Activated CD8-positive, alpha-beta T cell treated with anti-CD3 and anti-CD28 coated beads for 36 hours (primary cell): ENCODE data around the gene KLHL40. TPM values are rescaled to one million over a fixed set of nuclear protein-coding genes. Genes with fewer than 3 reads are reported as not detected.

Experiments used
- ATAC-seq: fragments of 200-7000 bp; cut with Tn5 transposase; one replicate; pipeline ENCODE4 v1.10.0; 2021; ENCODE audit warnings: mild to moderate bottlenecking, moderate library complexity
- CTCF ChIA-PET: fragments of 350-600 bp; sonication (Branson Sonifier 250); formaldehyde crosslinking; loops from one replicate; lab custom pipeline; 2021; ENCODE audit warnings: antibody characterized with exemption; lab: Charles Lee
- POLR2A ChIA-PET: fragments of 350-600 bp; sonication (Branson Sonifier 250); formaldehyde crosslinking; loops from one replicate; lab custom pipeline; 2021; ENCODE audit warnings: antibody characterized with exemption; lab: Charles Lee
- DNase-seq: peaks from one replicate; pipeline ENCODE4 v3.0.0-alpha.2; 2020
- H3K27ac Mint-ChIP-seq: one replicate; pipeline ENCODE4 v1.8.0; 2021; ENCODE audit warnings: mild to moderate bottlenecking, mixed read lengths
- H3K27me3 Mint-ChIP-seq: one replicate; pipeline ENCODE4 v1.8.0; 2021; ENCODE audit warnings: mixed read lengths
- H3K36me3 Mint-ChIP-seq: one replicate; pipeline ENCODE4 v1.8.0; 2021; ENCODE audit warnings: low read depth, mixed read lengths
- H3K4me1 Mint-ChIP-seq: one replicate; pipeline ENCODE4 v1.8.0; 2021; ENCODE audit warnings: low read depth, mixed read lengths
- H3K4me3 Mint-ChIP-seq: one replicate; pipeline ENCODE4 v1.8.0; 2021; ENCODE audit warnings: mild to moderate bottlenecking, moderate library complexity, mixed read lengths
- H3K9me3 Mint-ChIP-seq: one replicate; pipeline ENCODE4 v1.8.0; 2021; ENCODE audit warnings: mixed read lengths
- intact Hi-C: fragments of 100-400 bp; cut with micrococcal nuclease; formaldehyde crosslinking; loops from one replicate; pipeline ENCODE4 v1.10.0; 2022
- total RNA-seq, 2 experiments: library from RNA; stranded (reverse); gene quantifications; one replicate each; pipeline ENCODE4 v1.2.3, GENCODE V29; 2021
- TF ChIP-seq, protein P1 (sequence below): fragments of 200-600 bp; IDR thresholded peaks from one replicate; pipeline ENCODE4 v1.8.0; 2022; ENCODE audit warnings: antibody characterized with exemption, mild to moderate bottlenecking

KLHL40 gene
- total RNA-seq, 2 experiments from 2014 or later, result not detected

DNA sequence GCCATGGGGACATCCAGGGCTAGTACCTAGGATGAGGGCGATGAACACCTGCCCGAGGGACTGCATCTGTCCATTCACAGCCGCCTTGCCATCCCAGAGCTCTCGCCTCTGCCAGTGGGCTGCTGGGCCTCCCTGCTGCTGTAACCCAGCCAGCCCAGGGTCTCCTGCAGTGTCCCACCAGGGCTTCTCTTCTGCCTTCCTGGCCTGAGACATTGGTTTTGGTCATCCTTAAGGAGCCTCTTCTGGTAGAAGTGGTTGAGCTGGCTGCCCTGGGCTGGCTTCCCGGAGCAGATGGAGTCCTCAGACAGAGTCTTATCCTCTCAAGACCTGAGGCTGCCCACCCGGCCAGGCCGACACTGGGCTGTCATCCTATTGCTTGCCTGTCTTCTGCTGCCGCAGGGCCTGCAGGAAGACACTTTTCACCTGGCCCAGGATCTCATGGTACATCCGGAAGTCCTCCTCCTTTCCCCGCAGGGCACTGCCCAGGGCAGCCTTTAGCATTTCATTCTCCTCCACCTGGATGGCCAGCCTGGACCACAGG lies 23.3 kb downstream of the KLHL40 start:
- DNase-seq (no peak), ATAC-seq (no peak)
- intact Hi-C loops, result no loop called here
- no peak overlapping the region for H3K4me3 Mint-ChIP-seq
- CTCF ChIA-PET, result no interaction called here
- no peaks in the 10 kb centered on the region for H3K9me3 Mint-ChIP-seq
- H3K27me3 Mint-ChIP-seq, result no peaks in the 10 kb centered on the region
- POLR2A ChIA-PET, result no interaction called here
- TF ChIP-seq, protein P1, sequence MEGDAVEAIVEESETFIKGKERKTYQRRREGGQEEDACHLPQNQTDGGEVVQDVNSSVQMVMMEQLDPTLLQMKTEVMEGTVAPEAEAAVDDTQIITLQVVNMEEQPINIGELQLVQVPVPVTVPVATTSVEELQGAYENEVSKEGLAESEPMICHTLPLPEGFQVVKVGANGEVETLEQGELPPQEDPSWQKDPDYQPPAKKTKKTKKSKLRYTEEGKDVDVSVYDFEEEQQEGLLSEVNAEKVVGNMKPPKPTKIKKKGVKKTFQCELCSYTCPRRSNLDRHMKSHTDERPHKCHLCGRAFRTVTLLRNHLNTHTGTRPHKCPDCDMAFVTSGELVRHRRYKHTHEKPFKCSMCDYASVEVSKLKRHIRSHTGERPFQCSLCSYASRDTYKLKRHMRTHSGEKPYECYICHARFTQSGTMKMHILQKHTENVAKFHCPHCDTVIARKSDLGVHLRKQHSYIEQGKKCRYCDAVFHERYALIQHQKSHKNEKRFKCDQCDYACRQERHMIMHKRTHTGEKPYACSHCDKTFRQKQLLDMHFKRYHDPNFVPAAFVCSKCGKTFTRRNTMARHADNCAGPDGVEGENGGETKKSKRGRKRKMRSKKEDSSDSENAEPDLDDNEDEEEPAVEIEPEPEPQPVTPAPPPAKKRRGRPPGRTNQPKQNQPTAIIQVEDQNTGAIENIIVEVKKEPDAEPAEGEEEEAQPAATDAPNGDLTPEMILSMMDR, result no peak
- no peaks in the 10 kb centered on the region for H3K4me1 Mint-ChIP-seq
- no peaks in the 10 kb centered on the region for H3K36me3 Mint-ChIP-seq
- no peak overlapping the region for H3K27ac Mint-ChIP-seq

DNA sequence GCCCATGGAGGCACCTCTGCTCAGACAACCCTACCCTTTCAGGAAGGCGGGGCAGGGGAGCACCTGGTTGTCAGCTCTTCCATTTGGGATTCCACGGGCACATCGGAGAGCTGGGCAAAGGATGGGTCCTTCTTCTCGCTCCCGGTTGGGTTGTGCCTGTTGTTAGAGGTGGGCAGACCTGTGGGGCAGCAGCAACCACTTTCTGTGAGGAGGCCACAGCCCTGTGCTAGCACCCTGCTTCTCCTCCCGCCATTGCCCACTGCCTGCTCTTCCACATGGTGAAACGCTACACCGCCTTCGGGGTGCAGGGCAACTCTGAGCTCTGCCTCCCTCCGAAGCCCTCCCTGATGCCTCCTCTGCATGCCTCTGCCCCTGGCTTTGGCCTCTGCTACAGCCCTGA lies 24.3 kb downstream of the KLHL40 start:
- Mint-ChIP-seq H3K4me3 (no peak overlapping the region), H3K4me1 (no peaks in the 10 kb centered on the region), H3K9me3 (no peaks in the 10 kb centered on the region), H3K27ac (no peak overlapping the region), H3K27me3 (peaks cover 1% of the 10 kb centered on the region), H3K36me3 (no peaks in the 10 kb centered on the region)
- ChIA-PET CTCF (no interaction called here), POLR2A (no interaction called here)
- TF ChIP-seq, protein P1, result no peak
- DNase-seq (no peak), ATAC-seq (no peak)
- intact Hi-C loops, result no loop called here

DNA sequence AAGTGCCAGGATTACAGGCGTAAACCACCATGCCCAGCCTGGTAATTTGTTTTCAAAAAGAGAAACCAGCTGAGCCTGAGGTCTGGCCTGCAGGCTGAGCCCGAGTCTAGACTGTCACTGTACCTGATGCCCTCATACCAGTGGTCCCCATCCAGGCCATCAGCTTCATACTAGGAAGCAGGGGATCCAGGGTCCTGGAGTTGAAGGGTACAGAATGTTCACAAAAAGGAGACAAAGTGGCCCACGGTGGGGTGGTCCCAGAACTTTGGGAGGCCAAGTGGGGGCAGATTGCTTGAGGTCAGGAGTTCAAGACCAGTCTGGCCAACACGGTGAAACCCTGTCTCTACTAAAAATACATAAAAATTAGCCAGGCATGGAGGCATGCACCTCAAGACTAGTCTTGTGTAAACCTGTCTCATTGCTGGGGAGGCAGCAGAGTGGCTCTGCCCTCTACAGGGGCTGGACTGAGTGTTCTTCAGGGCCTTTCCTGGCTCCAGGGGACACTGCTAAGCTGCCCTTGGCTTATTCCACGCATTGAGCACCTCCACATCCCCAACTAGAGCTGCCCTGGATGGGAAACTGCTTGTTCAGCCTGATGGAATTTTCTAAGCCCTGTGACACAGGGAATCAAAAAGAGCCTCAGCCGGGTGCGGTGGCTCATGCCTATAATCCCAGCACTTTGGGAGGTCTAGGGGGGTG lies 25.1 kb downstream of the KLHL40 start:
- Mint-ChIP-seq H3K4me1 (no peaks in the 10 kb centered on the region), H3K9me3 (no peaks in the 10 kb centered on the region), H3K27ac (no peak overlapping the region), H3K36me3 (no peaks in the 10 kb centered on the region), H3K27me3 (peaks cover 1% of the 10 kb centered on the region), H3K4me3 (no peak overlapping the region)
- CTCF ChIA-PET, result interaction anchor here (0.8 kb wide), 1 partner anchor 128 kb away, joined by 3 read pairs; no protein-coding TSS in a partner anchor
- TF ChIP-seq, protein P1, result no peak
- intact Hi-C loops, result no loop called here
- DNase-seq (no peak), ATAC-seq (no peak)
- POLR2A ChIA-PET, result no interaction called here

DNA sequence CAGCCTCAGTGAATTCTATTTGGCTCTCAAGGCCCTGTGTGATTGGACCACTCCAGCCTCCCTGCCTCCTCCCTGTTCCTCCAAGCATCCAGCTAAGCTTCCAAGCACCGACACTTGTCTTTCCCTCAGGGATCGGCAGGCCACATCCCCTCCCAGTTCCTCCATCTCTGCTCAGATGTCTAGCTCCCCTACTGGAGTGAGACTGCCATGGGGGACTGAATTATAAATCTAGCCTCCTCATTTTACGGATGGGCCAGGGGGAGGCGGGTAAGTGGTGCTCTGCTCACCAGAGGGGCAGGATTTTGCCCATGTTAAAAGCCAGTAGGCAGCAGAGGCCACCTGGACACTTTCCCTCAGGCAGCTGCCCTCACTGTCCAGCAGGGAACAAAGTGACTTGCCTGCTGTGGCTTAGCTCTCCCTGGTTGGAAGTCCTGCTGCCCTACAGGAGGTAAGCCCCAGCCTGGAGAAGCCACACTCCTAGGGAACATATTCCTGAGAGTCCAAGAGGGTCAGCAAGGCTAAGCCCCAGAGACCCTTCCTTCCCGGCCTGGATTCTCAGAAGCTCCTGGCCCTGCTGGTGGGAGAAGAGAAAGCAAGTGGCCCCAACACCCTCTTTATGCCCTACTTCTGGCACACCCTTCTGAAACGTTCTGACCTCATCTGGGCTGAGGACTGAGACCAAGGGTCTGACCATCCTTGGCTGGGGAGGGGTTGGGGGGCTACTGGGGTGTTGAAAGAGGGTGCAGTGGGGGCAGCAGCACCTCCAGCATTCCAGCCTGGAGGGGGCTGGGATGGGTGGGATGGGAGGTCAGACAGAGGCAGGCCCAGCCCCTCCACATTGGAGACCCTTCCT lies 26.4 kb downstream of the KLHL40 start:
- H3K27ac Mint-ChIP-seq, result no peak overlapping the region
- H3K4me1 Mint-ChIP-seq, result no peaks in the 10 kb centered on the region
- intact Hi-C loops, result no loop called here
- ChIA-PET CTCF (interaction anchor here (0.8 to 1.7 kb wide), 4 partner anchors 10 to 129 kb away, joined by 3 to 4 read pairs (median 3); no protein-coding TSS in a partner anchor), POLR2A (no interaction called here)
- ATAC-seq, result no peak
- TF ChIP-seq, protein P1, result no peak
- H3K27me3 Mint-ChIP-seq, result peaks cover 1% of the 10 kb centered on the region
- H3K36me3 Mint-ChIP-seq, result no peaks in the 10 kb centered on the region
- no peak for DNase-seq
- no peak overlapping the region for H3K4me3 Mint-ChIP-seq
- H3K9me3 Mint-ChIP-seq, result no peaks in the 10 kb centered on the region

DNA sequence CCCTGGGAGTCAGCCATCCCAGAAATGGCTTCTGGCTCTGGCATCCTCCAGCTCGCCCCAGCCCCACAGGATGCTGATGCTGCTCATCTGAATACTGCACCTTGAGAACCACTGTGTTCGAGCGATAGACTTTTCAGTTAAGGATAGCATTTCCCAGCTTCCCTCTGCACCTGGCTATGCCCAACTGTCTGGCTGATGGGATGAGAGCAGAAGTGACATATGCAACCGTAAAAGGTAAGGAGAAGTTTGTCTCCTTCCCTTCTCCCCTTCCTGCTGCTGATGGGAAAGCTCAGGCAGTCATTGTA lies 27.0 kb downstream of the KLHL40 start:
- Mint-ChIP-seq H3K4me1 (no peaks in the 10 kb centered on the region), H3K9me3 (no peaks in the 10 kb centered on the region), H3K36me3 (no peaks in the 10 kb centered on the region), H3K4me3 (no peak overlapping the region), H3K27me3 (peaks cover 1% of the 10 kb centered on the region), H3K27ac (no peak overlapping the region)
- ChIA-PET CTCF (interaction anchor here (1.0 to 1.7 kb wide), 3 partner anchors 9 to 47 kb away, joined by 3 to 4 read pairs (median 3); no protein-coding TSS in a partner anchor), POLR2A (no interaction called here)
- ATAC-seq, result no peak
- DNase-seq, result no peak
- intact Hi-C loops, result no loop called here
- TF ChIP-seq, protein P1, result no peak
